Stimulated activated CD8-positive, alpha-beta memory T cell treated with anti-CD3 and anti-CD28 coated beads, Interleukin-7, amount 100 ng/mL, for 4 hours (primary cell): ENCODE measurements around the gene CDCP1.
A peak's percentile ranks its signal among the peaks of the same experiment; 100 is the strongest.

Experiments used
- DNase-seq, 2 donors: peaks; one replicate each; pipeline ENCODE4 v3.0.0-alpha.2; 2020; ENCODE audit warnings: low read depth in 2 of 2

The CDCP1 gene

DNA sequence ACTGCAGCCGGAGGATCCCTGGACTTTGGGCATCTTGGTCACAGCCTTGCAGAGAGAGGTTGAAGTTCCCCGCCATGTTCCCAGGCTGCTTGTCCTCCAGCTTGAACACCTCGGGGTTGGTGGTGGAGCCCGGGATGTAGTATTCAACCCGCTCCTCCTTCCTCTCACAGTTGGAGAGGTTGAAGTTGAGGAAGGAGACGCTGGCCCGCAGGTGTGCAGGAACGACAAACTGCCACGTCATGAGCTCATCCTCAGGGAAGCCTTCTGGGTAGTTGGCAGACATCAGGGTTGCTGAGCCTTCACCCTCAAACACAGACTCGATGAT lies 35.7 kb downstream of the CDCP1 start:
- no peak for DNase-seq

GRCh38 chr3:45109771-45110508 lies 36.2 kb downstream of the CDCP1 start:
- no peak for DNase-seq

GRCh38 chr3:45106874-45107273 lies 39.3 kb downstream of the CDCP1 start:
- no peak for DNase-seq

GRCh38 chr3:45105855-45106671 lies 40.1 kb downstream of the CDCP1 start:
- peak; percentile 54 to 62 for DNase-seq

DNA sequence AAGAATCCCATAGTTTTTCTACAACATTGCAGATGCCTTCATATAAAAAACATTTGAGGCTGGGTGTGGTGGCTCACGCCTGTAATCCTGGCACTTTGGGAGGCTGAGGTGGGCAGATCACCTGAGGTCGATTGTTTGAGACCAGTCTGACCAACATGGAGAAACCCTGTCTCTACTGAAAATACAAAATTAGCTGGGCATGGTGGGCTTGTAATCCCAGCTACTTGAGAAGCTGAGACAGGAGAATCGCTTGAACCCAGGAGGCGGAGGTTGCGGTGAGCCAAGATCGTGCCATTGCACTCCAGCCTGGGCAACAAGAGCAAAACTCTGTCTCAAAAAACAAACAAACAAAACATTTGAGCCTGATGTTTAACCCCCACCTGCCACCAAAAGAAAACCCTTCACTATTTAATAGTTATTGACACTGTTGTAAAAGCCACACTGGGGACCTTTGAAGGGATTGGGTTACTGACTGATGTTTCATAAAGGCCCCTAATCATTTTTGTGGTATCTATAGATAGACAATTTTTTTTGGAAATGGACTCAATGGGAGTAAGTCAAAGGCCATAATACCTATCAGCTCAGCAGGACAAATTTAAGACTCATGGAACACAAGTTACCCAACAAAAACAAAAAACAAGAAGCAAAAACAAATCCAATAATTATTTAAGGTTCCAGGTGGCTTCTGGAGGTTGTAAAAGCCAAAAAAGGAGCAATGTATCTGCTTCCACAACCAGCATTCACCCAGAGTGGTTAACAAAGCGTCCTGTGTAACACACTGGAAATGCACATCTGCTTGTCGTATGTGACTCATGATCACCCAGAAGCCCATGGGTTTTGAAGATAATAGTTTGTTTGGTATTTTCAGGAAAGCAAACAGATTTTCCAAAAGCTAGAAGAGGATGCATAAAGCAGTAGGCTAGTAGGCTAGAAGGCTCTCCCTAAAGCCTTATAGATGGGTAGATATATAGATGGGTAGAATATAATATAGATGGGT lies 41.2 kb downstream of the CDCP1 start:
- DNase-seq = no peak

DNA sequence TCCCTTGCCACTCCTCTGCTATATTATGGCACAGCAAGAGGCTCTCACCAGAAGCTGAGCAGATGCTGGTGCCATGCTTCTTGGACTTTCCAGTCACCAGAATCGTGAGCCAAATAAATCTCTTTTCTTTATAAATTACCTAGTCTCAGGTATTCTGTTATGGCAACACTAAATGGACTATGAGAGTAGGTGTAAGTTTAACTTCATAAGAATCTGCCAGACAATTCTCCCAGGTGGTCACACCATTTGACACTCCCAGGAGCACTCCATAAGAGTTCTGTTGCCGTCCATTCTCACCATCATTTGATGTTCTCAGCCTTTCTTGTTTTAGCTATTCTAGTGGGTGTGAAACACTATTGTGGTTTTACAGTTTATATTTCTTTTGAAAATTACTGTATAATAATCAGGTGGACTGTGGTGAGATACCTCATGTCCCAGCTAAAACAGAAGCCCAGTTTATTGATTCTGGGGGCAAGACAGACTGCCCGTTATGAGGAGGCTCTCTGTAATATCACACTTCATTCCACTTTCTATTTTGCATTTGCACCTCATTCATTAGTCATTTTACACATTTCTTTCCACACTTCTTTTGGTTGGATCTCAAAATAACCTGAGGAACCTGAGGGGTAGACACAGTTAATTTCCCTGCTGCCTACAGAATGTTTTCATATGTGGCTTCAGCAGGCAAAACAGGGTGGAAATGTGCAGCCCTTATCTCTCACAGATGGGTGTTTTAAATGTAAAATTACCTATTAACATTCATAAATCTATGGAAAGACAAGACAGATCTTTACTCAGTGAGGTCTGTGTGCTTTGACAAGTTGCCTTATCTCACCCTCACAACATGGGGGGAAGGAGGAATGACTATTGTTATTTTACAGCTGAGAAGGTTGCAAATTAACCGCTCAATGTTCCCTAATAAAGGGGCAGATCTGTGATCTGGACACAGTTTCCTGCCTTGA lies 42.1 kb downstream of the CDCP1 start:
- DNase-seq = no peak

DNA sequence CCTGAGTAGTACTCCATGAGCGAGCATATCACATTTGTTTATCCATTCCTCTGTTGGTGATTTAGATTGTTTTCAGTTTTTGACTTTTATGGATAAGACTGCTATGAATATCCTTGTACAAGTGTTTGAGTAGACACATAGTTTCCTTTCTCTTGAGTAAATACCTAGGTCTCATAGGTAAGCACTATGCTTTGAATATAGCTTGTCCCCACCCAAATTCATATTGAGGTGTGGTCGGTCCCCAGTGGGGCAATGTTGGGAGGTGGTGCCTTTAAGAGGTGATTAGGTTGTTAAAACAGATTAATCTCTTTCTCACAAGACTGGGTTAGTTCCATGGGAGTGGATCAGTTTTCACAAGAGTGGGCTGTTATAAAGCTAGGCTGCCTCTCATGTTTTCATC lies 42.8 kb downstream of the CDCP1 start:
- no peak for DNase-seq

- no peak for DNase-seq
These were observed 45.2 kb downstream of the CDCP1 start for GRCh38 chr3:45100981-45101407.

DNA sequence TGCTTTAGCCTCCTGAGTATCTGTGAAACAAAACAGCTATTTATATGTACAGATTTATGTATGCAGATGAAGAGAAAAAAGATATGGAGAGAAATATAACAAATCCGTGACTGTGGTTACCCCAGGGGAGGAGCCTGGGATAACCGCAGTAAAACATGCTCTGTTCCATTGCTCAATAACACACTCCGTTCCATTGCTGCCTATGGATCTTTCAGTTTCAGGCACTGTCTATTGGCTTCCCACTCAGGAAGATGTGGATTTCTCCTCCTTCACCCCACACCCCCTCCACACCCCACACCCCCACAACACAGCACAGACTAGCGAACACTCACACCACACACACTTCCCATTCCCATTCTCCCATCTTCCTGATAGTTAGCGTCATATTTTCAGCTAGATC lies 47.9 kb downstream of the CDCP1 start:
- DNase-seq = no peak

DNA sequence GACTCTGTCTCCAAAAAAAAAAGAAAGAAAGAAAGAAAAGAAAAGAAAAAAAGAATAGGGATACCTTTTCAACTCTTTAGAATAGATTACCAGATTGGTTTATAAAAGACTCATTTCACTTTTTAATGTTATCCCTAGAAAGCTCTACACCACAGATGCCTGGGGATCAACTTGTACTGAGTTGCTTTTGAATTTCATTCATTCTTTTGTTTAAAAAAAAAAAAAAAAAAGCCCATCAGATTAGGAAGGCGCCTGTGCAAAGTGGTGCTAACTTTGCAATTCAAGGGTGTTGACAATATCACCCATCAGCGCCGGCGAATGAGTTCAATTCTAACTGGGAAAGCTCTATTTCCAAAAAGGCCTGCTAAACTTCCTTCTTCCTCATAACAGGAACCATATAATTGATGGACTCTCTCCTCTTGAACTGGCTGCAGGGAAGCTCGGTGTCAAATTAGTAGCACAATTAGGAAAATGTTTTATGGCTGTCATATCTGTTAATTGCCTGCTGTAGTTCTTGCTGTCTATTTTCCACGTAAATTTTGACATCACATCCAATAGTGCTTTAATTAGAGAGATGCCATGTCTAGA lies 48.8 kb downstream of the CDCP1 start:
- DNase-seq = no peak

- DNase-seq = no peak
These were observed 50.2 kb downstream of the CDCP1 start for GRCh38 chr3:45095916-45096526.

GRCh38 chr3:45093176-45093575 lies 53.0 kb downstream of the CDCP1 start:
- no peak for DNase-seq

DNA sequence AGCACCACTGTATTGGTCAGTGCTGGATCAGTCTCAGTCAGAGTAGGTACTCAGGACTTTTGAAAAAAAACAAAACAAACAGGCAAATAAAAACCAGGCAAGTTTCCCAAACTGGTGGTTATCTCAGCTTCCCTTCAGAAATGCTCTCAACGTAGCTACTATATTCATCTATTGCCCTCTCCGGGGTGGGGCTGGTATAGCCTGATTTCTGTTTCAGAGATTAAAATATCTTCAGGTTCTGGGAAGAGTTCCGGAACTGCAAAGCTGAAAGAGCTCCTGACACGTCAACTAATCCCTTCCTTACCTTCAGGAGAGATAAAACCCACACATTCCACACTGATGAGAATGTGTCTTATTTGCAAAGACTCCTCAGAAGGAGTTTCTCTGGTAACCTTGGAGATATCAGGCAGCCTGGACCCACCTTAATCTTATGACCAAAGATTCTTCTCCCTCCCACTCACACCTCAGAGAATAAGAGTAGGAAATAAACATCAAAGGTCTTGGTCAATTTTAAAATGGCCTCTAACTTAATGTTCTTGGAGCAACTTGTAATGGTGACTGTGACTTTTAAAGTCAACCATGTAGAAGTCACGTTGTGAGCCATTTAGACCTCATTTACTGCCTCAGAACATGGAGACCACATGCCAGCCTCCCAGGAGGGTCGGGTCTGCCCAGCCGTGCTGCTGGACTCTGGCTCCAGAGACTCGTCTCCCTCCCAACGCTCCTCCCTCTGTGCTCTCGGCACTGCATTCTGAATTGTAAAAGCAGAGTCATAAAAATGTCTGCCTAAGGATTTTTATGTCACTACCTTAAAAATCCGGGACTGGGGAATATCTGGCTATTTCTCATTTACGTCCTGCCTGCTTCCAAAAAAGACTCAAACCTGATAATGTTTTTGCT lies 53.8 kb downstream of the CDCP1 start:
- DNase-seq = no peak

DNA sequence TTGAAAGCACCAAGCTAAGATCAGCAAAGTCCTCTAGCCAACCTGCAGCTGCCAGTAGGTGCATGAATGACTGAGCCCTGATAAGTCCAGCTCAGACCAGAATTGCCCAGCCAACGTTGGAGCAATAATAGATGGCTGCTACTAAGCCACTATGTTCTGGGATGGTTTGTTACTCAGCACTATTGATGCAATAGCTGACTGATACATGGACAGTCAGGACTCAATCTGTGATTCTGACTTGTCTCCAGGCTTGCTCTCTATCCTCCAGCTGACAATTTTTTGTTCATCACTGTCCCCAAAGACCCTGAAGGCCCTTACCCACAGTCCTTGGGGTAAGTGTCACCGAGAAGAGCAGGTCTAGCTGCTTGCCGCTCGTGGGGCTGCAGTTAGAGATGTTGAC lies 55.3 kb downstream of the CDCP1 start:
- no peak for DNase-seq

- no peak for DNase-seq
These were observed 57.4 kb downstream of the CDCP1 start for GRCh38 chr3:45088543-45089358.

DNA sequence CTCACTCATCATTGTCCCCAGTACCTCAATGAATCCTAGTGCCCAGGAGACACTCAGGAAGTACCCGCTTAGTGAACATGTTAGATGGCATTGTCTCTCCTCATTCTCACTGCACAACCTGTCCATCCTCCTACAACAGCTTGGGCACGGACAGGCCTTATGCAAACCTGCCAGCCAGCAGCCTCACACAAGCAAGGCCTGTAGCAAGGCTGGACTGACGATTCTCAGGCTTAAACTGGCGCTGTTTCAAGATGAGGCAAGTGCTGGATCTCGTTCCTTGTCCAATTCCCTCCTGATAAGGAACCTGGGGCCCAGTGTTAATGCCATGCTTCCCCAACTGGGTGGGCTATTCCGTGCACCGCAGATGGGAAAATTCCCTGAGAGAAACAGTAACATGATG lies 59.0 kb downstream of the CDCP1 start:
- no peak for DNase-seq

GRCh38 chr3:45084820-45085816 lies 61.1 kb downstream of the CDCP1 start:
- DNase-seq = no peak
